ENCODE measurements around the gene TRIM33.
"Not testable (repeated sequence)": the region's sequence is repeated elsewhere in the genome, so short reads cannot be mapped to it uniquely, and the experiment has no call there.

The TRIM33 gene

GRCh38 chr1:114397601-114398000 lies 113.4 kb downstream of the TRIM33 start:
- DNase-seq (ENCODE audit: low read depth), result no peak

GRCh38 chr1:114395863-114396262 lies 115.1 kb downstream of the TRIM33 start:
- no peak for DNase-seq (ENCODE audit: low read depth)

- no peak for DNase-seq (ENCODE audit: low read depth)
Measured at GRCh38 chr1:114390960-114391359, 120.0 kb downstream of the TRIM33 start.

GRCh38 chr1:114390361-114390760 lies 120.6 kb downstream of the TRIM33 start:
- DNase-seq (ENCODE audit: low read depth), result no peak

GRCh38 chr1:114388432-114389003 lies 122.5 kb downstream of the TRIM33 start:
- DNase-seq (ENCODE audit: low read depth), result no peak

GRCh38 chr1:114387585-114387984 lies 123.4 kb downstream of the TRIM33 start:
- DNase-seq (ENCODE audit: low read depth), result not testable (repeated sequence)

GRCh38 chr1:114387010-114387360 lies 124.0 kb downstream of the TRIM33 start:
- DNase-seq (ENCODE audit: low read depth), result no peak

- no peak for DNase-seq (ENCODE audit: low read depth)
Measured at GRCh38 chr1:114386129-114387009, 124.6 kb downstream of the TRIM33 start.

GRCh38 chr1:114384922-114385321 lies 126.1 kb downstream of the TRIM33 start:
- no peak for DNase-seq (ENCODE audit: low read depth)

GRCh38 chr1:114379987-114380386 lies 131.0 kb downstream of the TRIM33 start:
- DNase-seq (ENCODE audit: low read depth), result no peak

- DNase-seq (ENCODE audit: low read depth), result no peak
Measured at GRCh38 chr1:114379358-114379757, 131.6 kb downstream of the TRIM33 start.

GRCh38 chr1:114377356-114377755 lies 133.6 kb downstream of the TRIM33 start:
- no peak for DNase-seq (ENCODE audit: low read depth)

- no peak for DNase-seq (ENCODE audit: low read depth)
Measured at GRCh38 chr1:114369930-114370329, 141.1 kb downstream of the TRIM33 start.

- DNase-seq (ENCODE audit: low read depth), result not testable (repeated sequence)
Measured at GRCh38 chr1:114369266-114369919, 141.6 kb downstream of the TRIM33 start.

- DNase-seq (ENCODE audit: low read depth), result no peak
Measured at GRCh38 chr1:114368560-114369255, 142.3 kb downstream of the TRIM33 start.

- no peak for DNase-seq (ENCODE audit: low read depth)
Measured at GRCh38 chr1:114367810-114368209, 143.2 kb downstream of the TRIM33 start.

GRCh38 chr1:114363230-114363629 lies 147.8 kb downstream of the TRIM33 start:
- DNase-seq (ENCODE audit: low read depth), result not testable (repeated sequence)

GRCh38 chr1:114359791-114360190 lies 151.2 kb downstream of the TRIM33 start:
- no peak for DNase-seq (ENCODE audit: low read depth)

- DNase-seq (ENCODE audit: low read depth), result no peak
Measured at GRCh38 chr1:114355240-114355639, 155.8 kb downstream of the TRIM33 start.

GRCh38 chr1:114353262-114353661 lies 157.7 kb downstream of the TRIM33 start:
- DNase-seq (ENCODE audit: low read depth), result no peak

- no peak for DNase-seq (ENCODE audit: low read depth)
Measured at GRCh38 chr1:114352797-114353196, 158.2 kb downstream of the TRIM33 start.

GRCh38 chr1:114350731-114351445 lies 160.1 kb downstream of the TRIM33 start:
- DNase-seq (ENCODE audit: low read depth), result no peak

Measured in activated T-cell treated with anti-CD3 and anti-CD28 coated beads for 48 hours (primary cell).